T follicular helper cell (primary cell): Measurements from ENCODE around the gene SCD.
"Not testable (repeated sequence)": the region's sequence is repeated elsewhere in the genome, so short reads cannot be mapped to it uniquely, and the experiment has no call there.

Experiments used
- DNase-seq: peaks from one replicate; pipeline ENCODE4 v3.0.0-alpha.2; 2020; ENCODE audit warnings: low read depth

SCD gene

DNA sequence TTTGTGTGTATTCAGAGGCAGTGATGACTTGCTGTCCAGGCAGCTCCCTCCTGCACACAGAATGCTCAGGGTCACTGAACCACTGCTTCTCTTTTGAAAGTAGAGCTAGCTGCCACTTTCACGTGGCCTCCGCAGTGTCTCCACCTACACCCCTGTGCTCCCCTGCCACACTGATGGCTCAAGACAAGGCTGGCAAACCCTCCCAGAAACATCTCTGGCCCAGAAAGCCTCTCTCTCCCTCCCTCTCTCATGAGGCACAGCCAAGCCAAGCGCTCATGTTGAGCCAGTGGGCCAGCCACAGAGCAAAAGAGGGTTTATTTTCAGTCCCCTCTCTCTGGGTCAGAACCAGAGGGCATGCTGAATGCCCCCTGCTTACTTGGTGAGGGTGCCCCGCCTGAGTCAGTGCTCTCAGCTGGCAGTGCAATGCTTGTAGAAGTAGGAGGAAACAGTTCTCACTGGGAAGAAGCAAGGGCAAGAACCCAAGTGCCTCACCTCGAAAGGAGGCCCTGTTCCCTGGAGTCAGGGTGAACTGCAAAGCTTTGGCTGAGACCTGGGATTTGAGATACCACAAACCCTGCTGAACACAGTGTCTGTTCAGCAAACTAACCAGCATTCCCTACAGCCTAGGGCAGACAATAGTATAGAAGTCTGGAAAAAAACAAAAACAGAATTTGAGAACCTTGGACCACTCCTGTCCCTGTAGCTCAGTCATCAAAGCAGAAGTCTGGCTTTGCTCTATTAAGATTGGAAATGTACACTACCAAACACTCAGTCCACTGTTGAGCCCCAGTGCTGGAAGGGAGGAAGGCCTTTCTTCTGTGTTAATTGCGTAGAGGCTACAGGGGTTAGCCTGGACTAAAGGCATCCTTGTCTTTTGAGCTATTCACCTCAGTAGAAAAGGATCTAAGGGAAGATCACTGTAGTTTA, 15.8 kb downstream of the SCD start:
- no peak for DNase-seq

DNA sequence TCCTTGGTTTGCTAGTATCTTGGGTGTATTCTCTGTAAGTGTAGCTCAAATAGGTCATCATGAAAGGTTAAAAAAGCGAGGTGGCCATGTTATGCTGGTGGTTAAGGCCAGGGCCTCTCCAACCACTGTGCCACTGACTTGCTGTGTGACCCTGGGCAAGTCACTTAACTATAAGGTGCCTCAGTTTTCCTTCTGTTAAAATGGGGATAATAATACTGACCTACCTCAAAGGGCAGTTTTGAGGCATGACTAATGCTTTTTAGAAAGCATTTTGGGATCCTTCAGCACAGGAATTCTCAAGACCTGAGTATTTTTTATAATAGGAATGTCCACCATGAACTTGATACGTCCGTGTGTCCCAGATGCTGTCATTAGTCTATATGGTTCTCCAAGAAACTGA, 17.1 kb downstream of the SCD start:
- no peak for DNase-seq

DNA sequence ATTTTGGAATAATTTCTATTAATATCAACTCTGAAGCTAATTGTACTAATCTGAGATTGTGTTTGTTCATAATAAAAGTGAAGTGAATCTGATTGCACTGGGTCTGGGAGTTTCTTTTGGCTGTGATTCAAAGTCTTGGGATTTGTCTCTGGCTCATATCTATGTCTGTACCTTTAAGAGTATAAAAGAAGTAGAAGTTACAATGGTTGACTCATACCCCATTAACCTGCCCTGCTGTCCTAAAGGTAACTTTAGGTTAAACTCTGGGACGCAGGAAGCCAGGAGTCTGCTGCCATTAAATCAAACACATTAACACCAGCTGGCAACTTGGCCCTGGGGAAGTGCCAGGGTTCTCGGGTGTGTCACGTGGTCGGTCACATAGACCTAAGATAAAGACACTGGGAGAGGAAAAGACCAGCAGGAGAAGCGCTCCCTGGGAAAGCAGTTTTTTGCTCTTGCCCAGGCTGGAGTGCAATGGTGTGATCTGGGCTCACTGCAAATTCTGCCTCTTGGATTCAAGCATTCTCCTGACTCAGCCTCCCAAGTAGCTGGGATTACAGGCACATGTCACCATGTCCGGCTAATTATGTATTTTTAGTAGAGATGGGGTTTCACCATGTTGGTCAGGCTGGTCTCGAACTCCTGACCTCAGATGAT, 17.8 kb downstream of the SCD start:
- no peak for DNase-seq

DNA sequence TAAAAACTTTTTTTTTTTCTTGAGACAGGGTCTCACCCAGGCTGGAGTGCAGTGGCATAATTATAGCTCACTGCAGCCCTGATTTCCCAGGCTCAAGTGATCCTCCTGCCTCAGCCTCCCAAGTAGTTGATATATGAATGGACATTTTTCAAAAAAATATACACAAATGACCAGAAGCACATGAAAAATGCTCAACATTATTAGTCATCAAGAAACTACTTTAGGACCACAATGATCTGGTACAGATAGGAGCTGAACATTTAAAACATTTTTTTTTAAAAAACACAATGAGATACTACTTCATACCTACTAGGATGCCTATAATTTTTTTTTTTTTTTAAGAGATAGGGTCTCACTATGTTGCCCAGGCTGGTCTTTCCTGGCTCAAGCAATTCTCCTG, 21.7 kb downstream of the SCD start:
- no peak for DNase-seq

DNA sequence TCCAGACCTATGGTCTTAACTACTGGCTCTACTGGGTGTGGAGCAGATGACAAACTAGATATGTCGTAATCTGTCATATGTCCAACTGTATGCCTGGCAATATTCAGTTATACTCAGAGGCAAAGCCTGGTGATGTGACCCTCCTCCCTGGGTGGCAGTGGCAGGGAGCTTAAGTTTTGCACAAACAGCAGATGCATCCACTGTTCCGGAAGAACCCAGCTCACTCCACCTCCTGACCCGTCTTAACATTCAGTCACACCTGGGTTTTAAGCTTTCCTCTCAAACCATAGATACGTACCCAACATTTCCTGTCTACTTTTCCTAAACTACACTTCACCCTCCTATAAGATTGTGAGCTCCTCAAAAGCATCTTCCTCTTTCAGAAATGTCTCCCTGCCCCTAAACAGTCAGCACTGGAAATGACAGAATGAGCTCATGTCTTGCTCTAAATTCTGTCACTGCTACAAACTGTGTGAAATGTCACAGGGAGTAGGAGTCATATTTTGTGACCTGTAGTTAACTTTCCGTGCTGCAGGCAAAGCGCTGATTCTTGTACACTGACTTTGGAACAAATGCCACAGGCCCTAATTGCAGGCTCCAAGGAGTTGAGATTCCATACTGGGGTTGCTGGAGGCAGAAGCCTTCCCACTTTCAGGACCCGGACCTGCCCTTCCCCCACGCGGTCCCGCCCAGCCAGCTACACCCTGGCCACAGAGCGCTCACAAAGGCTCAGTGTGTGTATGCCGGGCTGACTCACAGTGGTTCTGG, 23.9 kb downstream of the SCD start:
- DNase-seq, result no peak

DNA sequence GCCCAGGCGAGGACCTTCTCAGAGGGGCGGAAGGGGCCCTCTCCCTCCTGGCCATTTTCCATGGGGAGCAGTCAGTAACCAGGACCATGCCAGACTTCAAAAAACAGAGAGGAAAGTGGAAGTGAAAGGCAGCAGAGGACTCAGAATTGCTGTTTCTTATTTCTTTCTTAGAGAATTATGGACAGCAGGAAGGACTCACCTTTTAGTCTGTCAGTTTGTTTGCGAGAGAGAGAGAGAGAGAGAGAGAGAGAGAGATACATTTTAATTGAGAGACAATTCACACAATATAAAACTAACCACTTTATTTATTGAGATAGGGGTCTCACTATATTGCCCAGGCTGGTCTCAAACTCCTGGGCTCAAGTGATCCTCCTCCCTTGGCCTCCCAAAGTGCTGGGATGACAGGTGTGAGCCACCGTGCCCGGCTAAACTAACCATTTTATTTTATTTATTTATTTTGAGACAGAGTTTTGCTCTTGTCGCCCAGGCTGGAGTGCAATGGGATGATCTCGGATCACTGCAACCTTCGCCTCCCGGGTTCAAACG, 24.5 kb downstream of the SCD start:
- DNase-seq, result no peak

DNA sequence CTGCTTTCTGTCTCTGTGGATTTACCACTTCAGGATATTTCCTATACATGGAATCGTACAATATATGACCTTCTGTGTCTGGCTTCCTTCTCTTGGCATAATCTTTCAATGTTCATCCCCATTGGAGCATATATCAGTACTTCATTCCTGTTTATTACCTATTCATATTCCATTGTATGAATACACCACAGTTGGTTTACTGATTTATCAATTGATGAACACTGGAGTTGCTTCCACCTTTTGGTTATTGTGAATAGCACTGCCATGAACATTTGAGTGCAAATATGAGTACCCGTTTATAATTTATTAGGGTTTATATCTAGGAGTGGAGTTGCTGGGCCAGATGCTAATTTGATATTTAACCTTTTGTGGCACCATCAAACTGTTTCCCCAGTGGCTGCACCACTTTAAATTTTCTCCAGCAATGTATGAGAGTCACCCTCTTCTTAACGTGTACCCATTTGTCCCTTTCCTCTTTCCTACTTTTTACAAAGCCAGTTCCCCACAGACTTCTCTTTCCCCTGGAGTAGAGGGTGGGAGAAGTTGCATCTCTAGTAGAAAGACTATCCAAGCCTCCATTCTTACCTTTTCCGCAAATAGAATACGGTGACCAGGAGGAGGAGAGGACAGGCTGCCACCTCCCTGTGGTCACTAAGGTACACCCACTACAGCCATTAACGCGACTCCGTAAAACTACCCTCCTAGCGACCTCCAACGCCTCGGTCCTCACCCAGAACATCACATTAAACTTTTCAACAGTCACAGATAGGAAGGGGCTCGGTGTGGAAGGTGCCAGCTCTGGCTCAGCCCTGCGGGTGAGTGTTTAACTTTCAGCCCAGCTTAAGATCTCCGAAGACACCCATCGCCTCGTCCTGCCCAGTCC, 25.6 kb downstream of the SCD start:
- no peak for DNase-seq

DNA sequence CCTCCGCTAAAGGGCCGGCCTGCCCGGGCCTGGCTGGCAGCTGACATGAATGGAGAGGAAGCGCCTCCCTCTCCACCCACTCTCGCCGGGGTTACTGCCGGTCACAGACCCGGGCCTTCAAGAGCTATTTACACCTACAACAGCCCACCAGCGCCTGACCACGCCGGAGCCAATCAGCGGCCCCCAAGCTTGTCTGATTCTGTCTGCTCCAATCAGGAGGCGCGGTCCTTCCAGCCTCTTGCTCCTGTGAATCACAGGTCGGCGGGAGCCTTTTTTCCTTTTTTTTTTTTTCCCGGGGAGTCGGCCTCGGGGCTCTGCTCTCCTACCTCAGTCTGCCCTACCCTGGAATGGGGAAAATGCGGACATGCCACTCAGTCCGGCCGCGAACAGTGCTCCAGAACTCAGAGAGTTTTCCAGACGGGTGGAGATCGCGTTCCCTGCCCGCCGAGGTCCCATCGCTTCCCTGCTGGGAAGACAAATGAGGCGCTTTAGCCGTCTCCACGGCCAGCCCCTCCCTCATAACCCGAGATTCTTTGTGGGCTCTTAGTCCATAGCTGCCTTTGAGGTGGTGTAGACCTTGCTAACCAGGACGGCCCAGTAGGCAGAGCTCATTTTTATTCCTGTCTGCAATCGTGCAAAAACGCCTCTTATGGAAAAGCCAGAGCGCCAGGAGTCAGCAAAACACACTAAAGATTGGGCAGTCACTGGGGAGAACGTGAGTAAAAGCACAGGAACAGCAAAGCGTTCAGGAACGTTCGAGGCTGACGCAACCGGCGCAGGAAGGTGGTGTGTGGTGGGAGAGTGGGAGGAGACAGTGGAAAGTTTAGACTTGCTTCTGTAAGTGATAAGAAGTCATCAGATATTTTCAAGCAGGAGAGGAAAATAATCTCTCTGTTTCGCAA, 26.5 kb downstream of the SCD start:
- peak; percentile 72 for DNase-seq

DNA sequence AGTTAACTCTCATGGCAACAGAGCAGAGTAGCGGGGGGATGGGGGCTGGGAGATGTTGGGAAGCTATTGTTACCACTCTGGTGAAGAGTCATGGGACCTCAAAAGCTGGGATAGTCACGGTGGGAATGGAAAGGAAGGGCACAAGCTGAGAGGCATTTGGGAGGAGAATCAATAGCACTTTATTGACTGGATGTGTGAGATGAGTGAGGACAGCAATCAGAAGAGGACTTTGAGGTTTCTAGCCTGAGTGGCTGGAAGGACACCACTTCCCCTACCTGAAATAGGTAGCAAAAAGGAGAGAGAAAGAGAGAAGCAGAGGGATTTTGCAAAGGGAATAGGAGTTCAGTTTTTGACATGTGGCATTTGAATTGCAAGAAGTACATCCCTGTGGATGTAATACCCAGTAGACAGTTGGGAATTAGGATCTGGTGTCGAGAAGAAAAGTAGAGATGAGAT, 27.2 kb downstream of the SCD start:
- no peak for DNase-seq

DNA sequence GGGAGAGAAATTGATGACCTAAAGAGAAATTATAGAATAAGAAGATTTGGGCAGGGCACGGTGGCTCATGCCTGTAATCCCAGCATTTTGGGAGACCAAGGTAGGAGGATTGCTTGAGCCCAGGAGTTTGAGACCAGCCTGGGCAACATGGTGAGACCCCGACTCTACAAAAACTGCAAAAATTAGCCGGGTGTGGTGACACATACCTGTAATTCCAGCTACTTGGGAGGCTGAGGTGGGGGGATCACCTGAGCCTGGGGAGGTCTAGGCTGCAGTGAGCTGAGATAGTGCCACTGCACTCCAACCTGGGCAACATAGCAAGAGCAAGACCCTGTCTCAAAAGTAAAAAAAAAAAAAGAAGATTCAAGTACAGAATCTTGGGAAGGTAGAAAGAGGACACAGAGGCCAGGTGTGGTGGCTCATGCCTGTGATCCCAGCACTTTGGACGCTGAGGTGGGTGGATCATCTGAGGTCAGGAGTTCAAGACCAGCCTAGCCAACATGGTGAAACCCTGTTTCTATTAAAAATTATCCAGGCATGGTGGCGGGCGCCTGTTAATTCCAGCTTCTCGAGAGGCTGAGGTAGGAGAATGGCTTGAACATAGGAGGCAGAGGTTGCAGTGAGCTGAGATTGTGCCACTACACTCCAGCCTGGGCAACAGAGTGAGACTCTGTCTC, 27.8 kb downstream of the SCD start:
- not testable (repeated sequence) for DNase-seq

DNA sequence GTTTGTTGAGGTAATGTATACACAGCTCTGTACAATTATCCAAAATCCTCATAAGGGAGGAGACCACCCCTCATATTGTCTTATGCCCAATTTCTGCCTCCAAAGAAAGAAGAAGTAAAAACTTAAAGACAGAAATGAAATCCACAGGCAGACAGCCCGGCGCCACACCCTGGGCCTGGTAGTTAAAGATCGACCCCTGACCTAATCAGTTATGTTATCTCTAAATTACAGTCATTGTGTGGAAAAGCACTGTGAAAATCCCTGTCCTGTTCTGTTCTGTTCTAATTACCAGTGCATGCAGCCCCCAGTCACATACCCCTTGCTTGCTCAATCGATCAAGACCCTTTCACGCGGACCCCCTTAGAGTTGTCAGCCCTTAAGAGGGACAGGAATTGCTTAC, 29.6 kb downstream of the SCD start:
- DNase-seq, result not testable (repeated sequence)

DNA sequence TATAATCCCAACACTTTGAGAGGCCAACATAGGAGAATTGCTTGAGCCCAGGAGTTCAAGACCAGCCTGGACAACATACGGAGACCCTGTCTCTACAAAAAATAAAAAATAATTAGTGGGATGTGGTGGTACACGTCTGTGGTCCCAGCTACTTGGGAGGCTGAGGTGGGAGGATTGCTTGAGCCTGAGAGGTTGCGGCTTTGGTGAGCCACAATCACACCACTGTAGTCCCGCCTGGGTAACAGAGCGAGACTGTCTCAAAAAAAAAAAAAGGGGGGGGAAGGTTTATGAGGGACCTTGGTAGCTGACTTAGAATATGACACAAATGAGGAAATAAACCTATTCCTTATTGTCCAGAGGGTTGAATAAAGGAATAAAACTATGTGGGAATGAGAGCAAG, 30.8 kb downstream of the SCD start:
- DNase-seq, result no peak

DNA sequence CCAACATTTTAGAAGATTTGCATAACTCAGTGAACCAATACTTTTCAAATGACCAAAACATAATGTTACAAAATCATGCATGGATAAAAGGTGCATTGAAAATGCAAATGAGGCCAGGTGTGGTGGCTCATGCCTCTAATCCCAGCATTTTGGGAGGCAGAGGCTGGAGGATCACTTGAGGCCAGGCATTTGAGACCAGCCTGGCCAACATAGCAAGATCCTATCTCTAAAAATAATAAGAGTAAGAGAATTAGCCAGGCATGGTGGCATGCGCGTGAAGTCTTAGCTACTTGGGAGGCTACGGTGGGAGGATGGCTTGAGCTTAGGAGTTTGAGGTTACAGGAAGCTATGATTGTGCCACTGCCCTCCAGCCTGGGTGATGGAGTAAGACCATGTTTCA, 33.4 kb downstream of the SCD start:
- no peak for DNase-seq

DNA sequence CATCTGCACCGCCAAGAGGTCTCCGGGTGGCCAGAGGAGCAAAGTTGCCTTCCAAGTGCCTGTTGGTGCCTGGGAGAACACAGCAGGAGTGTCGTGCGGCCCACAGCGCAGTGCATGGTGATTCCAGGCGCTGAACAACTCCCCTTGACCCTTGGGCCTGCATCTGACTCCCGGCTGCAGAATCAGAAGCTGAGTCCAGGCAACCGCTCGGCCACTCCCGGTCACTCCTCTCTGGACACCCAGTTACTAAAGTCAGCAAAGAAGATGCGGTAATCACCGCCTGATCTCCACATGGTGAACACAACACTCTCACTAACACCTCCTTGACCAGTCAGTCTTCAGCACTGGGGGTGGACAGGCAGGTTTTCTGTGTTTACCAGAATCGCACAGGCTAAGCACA, 35.5 kb downstream of the SCD start:
- no peak for DNase-seq

DNA sequence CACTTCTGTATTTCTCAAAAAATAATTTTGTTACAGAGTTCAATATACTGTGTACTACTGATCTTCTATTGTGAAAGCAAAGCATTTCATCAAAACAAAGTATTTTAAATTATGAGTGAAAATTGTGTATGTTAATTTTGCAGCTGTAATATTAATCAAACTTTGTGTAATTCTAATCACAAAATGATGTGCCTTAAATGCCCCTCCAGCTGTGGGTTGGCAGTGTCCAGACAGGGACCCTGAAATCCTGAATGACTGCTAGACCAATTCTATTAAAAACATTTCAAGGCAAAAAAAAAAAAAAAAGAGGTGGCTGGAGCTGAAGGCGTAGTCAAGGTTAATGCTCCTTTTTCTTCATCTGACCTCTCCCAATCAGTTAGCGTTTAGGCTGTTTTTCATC, 36.2 kb downstream of the SCD start:
- no peak for DNase-seq

DNA sequence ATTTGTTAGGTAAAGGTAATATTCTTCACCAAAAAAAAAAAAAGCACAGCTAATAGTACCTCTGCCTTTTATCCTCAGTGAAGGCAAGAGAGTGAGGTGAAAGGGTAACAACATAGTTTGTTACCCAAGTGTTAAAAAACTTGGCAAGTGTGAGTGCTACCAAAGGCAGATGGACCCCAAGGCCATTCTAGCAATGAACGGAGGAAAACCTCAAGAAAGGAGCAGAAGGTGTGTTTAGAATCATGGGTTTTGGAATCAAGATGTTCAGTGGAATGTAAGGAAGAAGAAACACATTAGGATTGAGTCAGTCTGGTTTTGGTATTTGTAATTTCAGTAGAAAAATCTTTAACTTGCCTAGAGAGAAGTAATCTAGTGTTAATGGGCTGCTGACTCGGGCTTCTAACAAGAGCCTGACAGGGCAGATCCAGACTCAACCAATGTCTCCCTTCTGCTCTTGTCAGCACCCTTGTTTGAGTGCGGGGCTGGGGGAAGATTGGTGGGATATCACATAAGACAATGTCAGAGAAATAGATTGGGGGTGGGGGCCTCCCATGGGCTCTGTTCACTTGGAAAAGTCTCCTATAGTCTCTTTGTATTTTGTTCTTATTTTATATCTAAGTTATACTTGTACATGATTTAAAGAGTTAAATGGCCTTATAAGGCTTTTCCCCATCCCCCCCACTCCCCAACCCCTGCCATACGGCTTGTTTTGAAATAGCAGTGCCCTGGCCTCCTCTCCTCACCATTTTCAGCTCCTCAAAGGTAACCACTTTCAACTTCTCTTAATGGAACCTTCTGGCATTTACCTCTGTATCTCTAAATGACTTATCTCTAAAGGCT, 44.4 kb downstream of the SCD start:
- DNase-seq, result no peak

DNA sequence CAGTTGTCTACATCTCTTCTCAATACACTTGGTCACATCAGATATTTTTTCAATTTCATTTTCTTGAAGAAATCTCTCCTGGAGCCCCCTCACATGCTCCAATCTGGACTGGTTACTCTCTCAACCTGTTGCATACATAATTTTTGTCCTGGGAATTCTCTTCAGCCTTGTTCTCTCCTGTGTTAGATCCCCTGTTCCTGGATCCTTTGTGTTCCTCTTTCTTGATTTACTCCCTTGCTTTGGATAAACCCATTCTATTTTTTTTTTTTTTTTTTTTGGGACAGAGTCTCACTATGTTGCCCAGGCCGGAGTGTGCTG, 45.6 kb downstream of the SCD start:
- DNase-seq, result no peak

DNA sequence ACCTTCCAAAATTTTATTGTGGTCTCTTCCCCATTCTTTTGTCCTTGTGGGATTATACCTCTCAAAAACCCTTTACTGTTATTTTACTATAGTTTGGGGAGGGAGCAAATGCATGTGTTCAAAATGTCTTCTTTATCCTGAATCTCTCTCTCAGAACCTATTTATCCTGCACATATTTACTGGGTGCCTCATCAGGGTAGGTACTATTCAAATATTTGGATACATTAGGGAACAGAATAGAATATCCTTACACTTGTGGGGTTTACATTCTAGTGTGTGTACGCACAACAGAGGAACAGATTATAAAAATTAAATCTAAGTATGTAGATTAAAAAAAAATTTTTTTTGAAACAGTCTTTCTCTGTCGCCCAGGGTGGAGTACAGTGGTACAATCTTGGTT, 48.6 kb downstream of the SCD start:
- no peak for DNase-seq

DNA sequence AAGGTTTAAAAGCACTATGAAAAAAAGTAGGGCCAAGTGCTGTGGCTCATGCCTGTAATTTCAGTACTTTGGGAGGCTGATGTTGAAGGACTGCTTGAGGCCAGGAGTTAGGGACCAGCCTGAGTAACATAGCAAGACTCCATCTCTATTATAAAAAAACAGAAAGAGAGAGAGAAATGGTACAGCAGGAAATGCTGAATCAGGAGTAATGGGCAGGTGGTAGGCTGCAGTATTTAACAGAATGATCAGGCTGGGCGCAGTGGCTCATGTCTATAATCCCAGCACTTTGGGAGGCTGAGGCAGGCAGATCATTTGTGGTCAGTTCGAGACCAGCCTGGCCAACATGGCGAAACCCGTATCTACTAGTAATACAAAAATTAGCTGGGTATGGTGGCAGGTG, 49.6 kb downstream of the SCD start:
- DNase-seq, result no peak
